HEK293 (cell line): ENCODE data around the gene GLCE.

ENCODE experiments used
- CTCF ChIA-PET: fragments of 350-600 bp; formaldehyde crosslinking; extraction: SDS; loops from one replicate; lab custom pipeline; 2021; ENCODE audit warnings: antibody characterized with exemption; lab: Yijun Ruan, JAX
- POLR2A ChIA-PET: fragments of 300-600 bp; formaldehyde crosslinking; extraction: SDS; loops from one replicate; lab custom pipeline; 2020; ENCODE audit warnings: antibody characterized with exemption, inconsistent platforms; lab: Yijun Ruan, JAX
- H3K27ac ChIP-seq: fragments of 200-500 bp; sonication (Bioruptor generic); 2 replicates; pipeline ENCODE4 v1.5.1; 2014; ENCODE audit warnings: low read depth, low read length, control low read depth, inconsistent platforms; ENCODE audit errors: extremely low read depth
- H3K36me3 ChIP-seq, 2 experiments: fragments of 200-500 bp in 1 of 2; sonication (Bioruptor generic) in 1 of 2; 1 replicate in 1 of 2; 2 replicates in 1 of 2; pipeline ENCODE4 v1.5.1; 2014 to 2017; ENCODE audit warnings: inconsistent platforms in 2 of 2, low read length in 2 of 2; ENCODE audit not compliant: control insufficient read depth in 2 of 2, insufficient read depth in 1 of 2
- H3K4me1 ChIP-seq: fragments of 200-500 bp; sonication (Bioruptor generic); 2 replicates; pipeline ENCODE4 v1.5.1; 2014; ENCODE audit warnings: mild to moderate bottlenecking, low read length, inconsistent platforms; ENCODE audit not compliant: control insufficient read depth, insufficient read depth
- H3K4me3 ChIP-seq: 2 replicates; pipeline ENCODE4 v1.5.1; 2011; ENCODE audit warnings: low read depth, mild to moderate bottlenecking, control low read depth, low read length, moderate library complexity
- H3K9me3 ChIP-seq: fragments of 200-500 bp; sonication (Bioruptor generic); 2 replicates; pipeline ENCODE4 v1.5.1; 2014; ENCODE audit warnings: low read depth, low read length, inconsistent platforms; ENCODE audit not compliant: control insufficient read depth, insufficient read depth
- GFI1B ChIP-seq: fragments of 450-650 bp; formaldehyde crosslinking; IDR thresholded peaks from 2 replicates; pipeline ENCODE4 v1.5.1; 2016; ENCODE audit warnings: missing biosample characterization, missing genetic modification characterization
- GLI4 ChIP-seq: fragments of 450-650 bp; formaldehyde crosslinking; IDR thresholded peaks from 2 replicates; pipeline ENCODE4 v1.5.1; 2016; ENCODE audit warnings: missing biosample characterization, missing genetic modification characterization
- GLIS2 ChIP-seq: fragments of 450-650 bp; formaldehyde crosslinking; IDR thresholded peaks from 2 replicates; pipeline ENCODE4 v1.5.1; 2016; ENCODE audit warnings: missing biosample characterization, missing genetic modification characterization
- KLF1 ChIP-seq: fragments of 450-650 bp; formaldehyde crosslinking; IDR thresholded peaks from 2 replicates; pipeline ENCODE4 v1.5.1; 2016; ENCODE audit warnings: missing biosample characterization, missing genetic modification characterization
- KLF7 ChIP-seq: fragments of 450-650 bp; formaldehyde crosslinking; IDR thresholded peaks from 2 replicates; pipeline ENCODE4 v1.5.1; 2016; ENCODE audit warnings: missing biosample characterization, missing genetic modification characterization, borderline replicate concordance
- KLF9 ChIP-seq: fragments of 450-650 bp; formaldehyde crosslinking; IDR thresholded peaks from 2 replicates; pipeline ENCODE4 v1.5.1; 2016; ENCODE audit warnings: missing biosample characterization, missing genetic modification characterization, low read depth
- MZF1 ChIP-seq: fragments of 450-650 bp; formaldehyde crosslinking; IDR thresholded peaks from 2 replicates; pipeline ENCODE4 v1.5.1; 2017; ENCODE audit warnings: missing biosample characterization, missing genetic modification characterization, borderline replicate concordance
- OVOL3 ChIP-seq: fragments of 450-650 bp; formaldehyde crosslinking; IDR thresholded peaks from 2 replicates; pipeline ENCODE4 v1.5.1; 2016; ENCODE audit warnings: missing biosample characterization, missing genetic modification characterization
- PBX3 ChIP-seq: sonication (generic); formaldehyde crosslinking; IDR thresholded peaks from 2 replicates; pipeline ENCODE4 v1.8.1; 2022; ENCODE audit warnings: mild to moderate bottlenecking, moderate library complexity, missing genetic modification reagents
- REPIN1 ChIP-seq: fragments of 450-650 bp; formaldehyde crosslinking; IDR thresholded peaks from 2 replicates; pipeline ENCODE4 v1.5.1; 2017; ENCODE audit warnings: missing biosample characterization, missing genetic modification characterization, low read depth
- ZBTB26 ChIP-seq: fragments of 450-650 bp; formaldehyde crosslinking; optimal IDR thresholded peaks from 2 replicates; pipeline ENCODE3; 2016; ENCODE audit warnings: missing biosample characterization, mild to moderate bottlenecking, missing genetic modification characterization
- ZBTB49 ChIP-seq: fragments of 450-650 bp; formaldehyde crosslinking; IDR thresholded peaks from 2 replicates; pipeline ENCODE4 v1.5.1; 2016; ENCODE audit warnings: missing biosample characterization, missing genetic modification characterization, low read depth
- ZEB2 ChIP-seq: fragments of 450-650 bp; formaldehyde crosslinking; IDR thresholded peaks from 2 replicates; pipeline ENCODE4 v1.5.1; 2016; ENCODE audit warnings: missing biosample characterization, missing genetic modification characterization
- ZFP37 ChIP-seq: fragments of 450-650 bp; formaldehyde crosslinking; IDR thresholded peaks from 2 replicates; pipeline ENCODE4 v1.5.1; 2016; ENCODE audit warnings: missing biosample characterization, missing genetic modification characterization
- ZNF10 ChIP-seq: fragments of 450-650 bp; formaldehyde crosslinking; IDR thresholded peaks from 2 replicates; pipeline ENCODE4 v1.5.1; 2017; ENCODE audit warnings: missing biosample characterization, missing genetic modification characterization
- ZNF112 ChIP-seq: fragments of 450-650 bp; formaldehyde crosslinking; IDR thresholded peaks from 2 replicates; pipeline ENCODE4 v1.5.0; 2017; ENCODE audit warnings: missing biosample characterization, missing genetic modification characterization
- ZNF146 ChIP-seq: fragments of 450-650 bp; formaldehyde crosslinking; IDR thresholded peaks from 2 replicates; pipeline ENCODE4 v1.5.1; 2016; ENCODE audit warnings: missing biosample characterization, missing genetic modification characterization
- ZNF174 ChIP-seq: fragments of 450-650 bp; formaldehyde crosslinking; IDR thresholded peaks from 2 replicates; pipeline ENCODE4 v1.5.0; 2017; ENCODE audit warnings: missing biosample characterization, mild to moderate bottlenecking, missing genetic modification characterization
- ZNF239 ChIP-seq: fragments of 450-650 bp; formaldehyde crosslinking; IDR thresholded peaks from 2 replicates; pipeline ENCODE4 v1.5.1; 2016; ENCODE audit warnings: missing biosample characterization, missing genetic modification characterization
- ZNF426 ChIP-seq: fragments of 450-650 bp; formaldehyde crosslinking; IDR thresholded peaks from 2 replicates; pipeline ENCODE4 v1.5.1; 2017; ENCODE audit warnings: missing biosample characterization, missing genetic modification characterization, mild to moderate bottlenecking, inconsistent platforms, moderate library complexity
- ZNF518A ChIP-seq: fragments of 450-650 bp; formaldehyde crosslinking; conservative IDR thresholded peaks from 2 replicates; pipeline ENCODE4 v1.5.1; 2016; ENCODE audit warnings: low read depth, missing biosample characterization, missing genetic modification characterization
- ZNF544 ChIP-seq: fragments of 450-650 bp; formaldehyde crosslinking; IDR thresholded peaks from 2 replicates; pipeline ENCODE4 v1.5.0; 2017; ENCODE audit warnings: missing biosample characterization, missing genetic modification characterization
- ZNF561 ChIP-seq: fragments of 450-650 bp; IDR thresholded peaks from 2 replicates; pipeline ENCODE4 v1.5.1; 2018; ENCODE audit warnings: missing biosample characterization, missing genetic modification characterization, borderline replicate concordance
- ZNF580 ChIP-seq: fragments of 450-650 bp; formaldehyde crosslinking; IDR thresholded peaks from 2 replicates; pipeline ENCODE4 v1.5.1; 2016; ENCODE audit warnings: missing biosample characterization, missing genetic modification characterization
- ZNF623 ChIP-seq: fragments of 450-650 bp; formaldehyde crosslinking; IDR thresholded peaks from 2 replicates; pipeline ENCODE4 v1.5.1; 2016; ENCODE audit warnings: missing biosample characterization, missing genetic modification characterization
- ZNF645 ChIP-seq: fragments of 450-650 bp; formaldehyde crosslinking; IDR thresholded peaks from 2 replicates; pipeline ENCODE4; 2016; ENCODE audit warnings: missing biosample characterization, missing genetic modification characterization
- ZXDB ChIP-seq: fragments of 450-650 bp; formaldehyde crosslinking; IDR thresholded peaks from 2 replicates; pipeline ENCODE4 v1.5.1; 2016; ENCODE audit warnings: missing biosample characterization, missing genetic modification characterization

GLCE gene

GRCh38 chr15:69298697-69299441, 138.4 kb downstream of the GLCE start, which contains the start of gene PAQR5:
PAQR5 (plus strand) TSS chr15:69298912; CDS start chr15:69360081, 61,169 bp downstream.
- Histone ChIP-seq H3K9me3 (no peaks in the 10 kb centered on the region), H3K4me3 (peak within 1 kb of the TSS; percentile 44), H3K4me1 (peaks cover 3% of the 10 kb centered on the region; the same call in 1 of the 2 replicates), H3K36me3 (no peaks in the 10 kb centered on the region), H3K27ac (peak within 1 kb of the TSS; percentile 71; the same call in 1 of the 2 replicates)
- POLR2A ChIA-PET, result no interaction called here
- CTCF ChIA-PET, result no interaction called here
- TF ChIP-seq ZNF426 (no peak), ZNF561 (peak; percentile 79; the same call in 1 of the 2 replicates), KLF7 (tag by site-specific recombination) (no peak), ZBTB49 (no peak), ZNF580 (tag by site-specific recombination) (no peak), ZNF645 (tag by site-specific recombination) (no peak), ZBTB26 (tag by site-specific recombination) (peak; percentile 77), ZFP37 (no peak), PBX3 (CRISPR knock-in tag) (no peak), ZNF518A (no peak), OVOL3 (tag by site-specific recombination) (no peak), GLIS2 (tag by site-specific recombination) (peak; percentile 68), ZNF623 (no peak), ZNF544 (no peak), GLI4 (no peak), MZF1 (tag by site-specific recombination) (no peak), ZNF146 (tag by site-specific recombination) (no peak), ZNF10 (peak; percentile 79), REPIN1 (tag by site-specific recombination) (no peak), GFI1B (tag by site-specific recombination) (no peak), KLF1 (tag by site-specific recombination) (peak; percentile 60; the same call in 1 of the 2 replicates), ZEB2 (tag by site-specific recombination) (peak; percentile 8; the same call in 1 of the 2 replicates), ZNF112 (tag by site-specific recombination) (no peak), KLF9 (0 out of 2 replicates have a peak, but pooled peaks have one; percentile 40), ZNF174 (tag by site-specific recombination) (no peak; the same call in 1 of the 2 replicates), ZXDB (tag by site-specific recombination) (no peak), ZNF239 (tag by site-specific recombination) (no peak)
